OCI-LY7 (cell line): ENCODE data around the gene SSNA1. TPM values are rescaled to one million over a fixed set of nuclear protein-coding genes. Genes with fewer than 3 reads are reported as not detected.

Experiments
- BruUV-seq: library from RNA; stranded (reverse); fragments of 400-500 nt; replicated peaks from 2 replicates; lab custom pipeline; 2021; lab: Mats Ljungman, UMichigan
- CTCF ChIA-PET: fragments of 300-600 bp; sonication (Branson Sonifier 250); formaldehyde crosslinking; loops from one replicate; lab custom pipeline; 2022; ENCODE audit warnings: antibody characterized with exemption; ENCODE audit not compliant: unreplicated experiment; lab: Charles Lee
- POLR2A ChIA-PET: fragments of 300-600 bp; sonication (Branson Sonifier 250); formaldehyde crosslinking; loops from one replicate; lab custom pipeline; 2022; ENCODE audit warnings: antibody characterized with exemption; lab: Charles Lee
- DNase-seq: peaks from one replicate; pipeline ENCODE4 v3.0.0-alpha.2; 2015; ENCODE audit warnings: low spot score
- H2AFZ ChIP-seq: fragments of 200-600 bp; sonication (generic), shearing (Covaris generic); 2 replicates; pipeline ENCODE4 v1.6.1; 2014; ENCODE audit warnings: mild to moderate bottlenecking, antibody characterized with exemption, low read length, moderate library complexity
- H3K27ac ChIP-seq: fragments of 200-600 bp; sonication (generic); 2 replicates; pipeline ENCODE4 v1.5.1; 2014; ENCODE audit warnings: mixed run types, low read depth, mild to moderate bottlenecking, moderate library complexity, low read length, inconsistent platforms; ENCODE audit not compliant: poor library complexity, severe bottlenecking
- H3K36me3 ChIP-seq: fragments of 200-600 bp; sonication (generic); 2 replicates; pipeline ENCODE4 v1.6.1; 2014; ENCODE audit warnings: mild to moderate bottlenecking, antibody characterized with exemption, low read length, moderate library complexity, mixed read lengths; ENCODE audit not compliant: insufficient read depth
- H3K4me1 ChIP-seq: fragments of 200-600 bp; sonication (generic); 2 replicates; pipeline ENCODE4 v1.5.1; 2014; ENCODE audit warnings: mild to moderate bottlenecking, low read length; ENCODE audit not compliant: insufficient read depth, poor library complexity, severe bottlenecking
- H3K4me2 ChIP-seq: fragments of 200-600 bp; sonication (generic); 2 replicates; pipeline ENCODE4 v1.6.1; 2014; ENCODE audit warnings: mild to moderate bottlenecking, low read length
- H3K4me3 ChIP-seq: fragments of 200-600 bp; sonication (generic); 2 replicates; pipeline ENCODE4 v1.5.1; 2014; ENCODE audit warnings: mild to moderate bottlenecking, low read depth, low read length; ENCODE audit not compliant: poor library complexity, severe bottlenecking
- H3K79me2 ChIP-seq: fragments of 200-600 bp; sonication (generic); 2 replicates; pipeline ENCODE4 v1.6.1; 2016; ENCODE audit warnings: low read depth, mild to moderate bottlenecking, low read length, moderate library complexity, mixed read lengths; ENCODE audit not compliant: insufficient read depth
- H3K9me2 ChIP-seq: fragments of 200-600 bp; sonication (generic); 2 replicates; pipeline ENCODE4 v1.6.1; 2016; ENCODE audit warnings: mild to moderate bottlenecking, low read length, mixed read lengths; ENCODE audit not compliant: insufficient read depth
- H3K9me3 ChIP-seq: fragments of 200-600 bp; sonication (generic); 2 replicates; pipeline ENCODE4 v1.6.1; 2014; ENCODE audit warnings: mild to moderate bottlenecking, mixed run types, low read length, mixed read lengths
- H4K20me1 ChIP-seq: fragments of 200-600 bp; sonication (generic); 2 replicates; pipeline ENCODE4 v1.6.1; 2014; ENCODE audit warnings: mild to moderate bottlenecking, antibody characterized with exemption, low read length, moderate library complexity, mixed read lengths; ENCODE audit not compliant: insufficient read depth
- EZH2phosphoT487 ChIP-seq: fragments of 200-600 bp; sonication (generic); IDR thresholded peaks from 2 replicates; pipeline ENCODE4 v1.6.1; 2018; ENCODE audit warnings: low read depth, borderline replicate concordance, mild to moderate bottlenecking, mixed run types, antibody characterized with exemption, low read length, moderate library complexity, mixed read lengths
- intact Hi-C: fragments of 100-400 bp; cut with micrococcal nuclease; formaldehyde crosslinking; loops from one replicate; pipeline ENCODE4 v1.10.0; 2022; ENCODE audit not compliant: unreplicated experiment
- total RNA-seq, 2 experiments: library from RNA; depleted of rRNA in 1 of 2; stranded (reverse); fragments of >200 nt in 1 of 2; shearing (Covaris generic) in 1 of 2; gene quantifications; 2 replicates each; pipeline ENCODE4 v1.2.3, GENCODE V29; 2014 to 2022
- TF ChIP-seq, protein P1 (sequence below): fragments of 200-600 bp; sonication (generic); conservative IDR thresholded peaks from 2 replicates; pipeline ENCODE4 v1.5.1; 2014; ENCODE audit warnings: mild to moderate bottlenecking, antibody characterized with exemption, low read length, moderate library complexity, mixed read lengths

The SSNA1 gene
- total RNA-seq, 2 experiments from 2014 or later = 71.0 to 111 TPM

DNA sequence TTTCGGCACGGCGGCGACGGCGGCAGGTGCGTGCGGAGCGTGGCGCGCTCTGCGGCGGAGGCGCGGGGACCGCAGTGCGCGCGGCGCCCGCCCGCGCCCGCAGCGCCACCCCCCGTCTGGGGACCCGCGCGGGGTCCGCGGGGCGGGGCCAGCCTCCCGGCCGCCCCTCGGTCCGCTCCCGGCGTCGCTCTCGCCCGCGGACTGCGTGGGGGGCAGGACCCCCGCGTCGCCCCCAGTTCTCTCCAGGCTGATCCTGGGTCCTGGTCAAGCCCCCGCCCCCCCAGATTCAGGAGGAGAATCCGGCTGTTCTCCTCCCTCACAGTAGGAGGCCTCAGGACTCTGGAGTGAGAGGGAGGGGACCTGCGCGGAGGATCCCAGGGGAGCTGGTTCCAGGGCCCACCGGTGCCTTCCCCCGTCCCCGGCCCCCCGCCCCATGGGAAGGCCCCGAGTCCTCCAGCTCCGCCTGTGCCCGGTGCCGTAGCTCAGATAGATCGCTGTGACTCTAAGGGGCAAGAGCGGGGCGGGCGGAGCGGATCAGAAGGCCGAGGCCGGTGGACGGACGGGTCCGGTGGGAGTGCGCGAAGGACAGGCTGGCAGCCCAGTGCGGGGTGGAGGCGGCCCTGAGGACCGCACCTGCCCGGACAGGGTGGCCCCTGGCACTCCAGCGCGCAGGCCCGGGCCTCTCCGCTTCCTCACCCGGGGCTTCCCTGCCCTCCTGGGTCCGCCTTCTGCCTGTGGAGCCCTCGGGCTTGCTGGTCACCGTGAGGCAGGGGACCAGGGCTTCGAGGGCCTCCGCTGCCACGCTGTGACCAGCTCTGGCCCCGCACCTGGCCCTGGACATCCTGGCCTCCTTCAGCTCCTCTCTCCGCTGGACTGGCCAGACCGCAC lies 34.0 kb downstream of the SSNA1 start, which contains the start of gene RNF208:
TSS of gene RNF208 (minus strand) at position 51 of the 888 bp plus-strand sequence. CDS start 1,028 bp downstream, outside the sequence.
- Histone ChIP-seq H3K27ac (peak within 1 kb of the TSS; percentile 27), H3K4me2 (peak within 1 kb of the TSS; percentile 98), H3K4me3 (peak within 1 kb of the TSS; percentile 91), H3K9me3 (no peaks in the 10 kb centered on the region), H2AFZ (no peak within 1 kb of the TSS), H3K4me1 (peaks cover 25% of the 10 kb centered on the region), H3K36me3 (peaks cover 16% of the 10 kb centered on the region; the same call in 1 of the 2 replicates), H4K20me1 (no peaks in the 10 kb centered on the region), H3K9me2 (no peaks in the 10 kb centered on the region), H3K79me2 (no peaks in the 10 kb centered on the region)
- DNase-seq = no peak
- POLR2A ChIA-PET = interaction anchor here (0.6 to 1.6 kb wide), 6 partner anchors 15 to 287 kb away, joined by 3 to 5 read pairs (median 4); partner anchors contain the start of gene TUBB4B
- BruUV-seq = no TSS peak
- intact Hi-C loops = loop anchor here (1.0 to 2.0 kb wide), 5 partner anchors 22 to 176 kb away; partner anchors contain the start of genes ANAPC2, NPDC1, SSNA1 and TPRN
- CTCF ChIA-PET = no interaction called here
- TF ChIP-seq, protein P1, sequence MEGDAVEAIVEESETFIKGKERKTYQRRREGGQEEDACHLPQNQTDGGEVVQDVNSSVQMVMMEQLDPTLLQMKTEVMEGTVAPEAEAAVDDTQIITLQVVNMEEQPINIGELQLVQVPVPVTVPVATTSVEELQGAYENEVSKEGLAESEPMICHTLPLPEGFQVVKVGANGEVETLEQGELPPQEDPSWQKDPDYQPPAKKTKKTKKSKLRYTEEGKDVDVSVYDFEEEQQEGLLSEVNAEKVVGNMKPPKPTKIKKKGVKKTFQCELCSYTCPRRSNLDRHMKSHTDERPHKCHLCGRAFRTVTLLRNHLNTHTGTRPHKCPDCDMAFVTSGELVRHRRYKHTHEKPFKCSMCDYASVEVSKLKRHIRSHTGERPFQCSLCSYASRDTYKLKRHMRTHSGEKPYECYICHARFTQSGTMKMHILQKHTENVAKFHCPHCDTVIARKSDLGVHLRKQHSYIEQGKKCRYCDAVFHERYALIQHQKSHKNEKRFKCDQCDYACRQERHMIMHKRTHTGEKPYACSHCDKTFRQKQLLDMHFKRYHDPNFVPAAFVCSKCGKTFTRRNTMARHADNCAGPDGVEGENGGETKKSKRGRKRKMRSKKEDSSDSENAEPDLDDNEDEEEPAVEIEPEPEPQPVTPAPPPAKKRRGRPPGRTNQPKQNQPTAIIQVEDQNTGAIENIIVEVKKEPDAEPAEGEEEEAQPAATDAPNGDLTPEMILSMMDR = no peak
- no peak for TF ChIP-seq EZH2phosphoT487

DNA sequence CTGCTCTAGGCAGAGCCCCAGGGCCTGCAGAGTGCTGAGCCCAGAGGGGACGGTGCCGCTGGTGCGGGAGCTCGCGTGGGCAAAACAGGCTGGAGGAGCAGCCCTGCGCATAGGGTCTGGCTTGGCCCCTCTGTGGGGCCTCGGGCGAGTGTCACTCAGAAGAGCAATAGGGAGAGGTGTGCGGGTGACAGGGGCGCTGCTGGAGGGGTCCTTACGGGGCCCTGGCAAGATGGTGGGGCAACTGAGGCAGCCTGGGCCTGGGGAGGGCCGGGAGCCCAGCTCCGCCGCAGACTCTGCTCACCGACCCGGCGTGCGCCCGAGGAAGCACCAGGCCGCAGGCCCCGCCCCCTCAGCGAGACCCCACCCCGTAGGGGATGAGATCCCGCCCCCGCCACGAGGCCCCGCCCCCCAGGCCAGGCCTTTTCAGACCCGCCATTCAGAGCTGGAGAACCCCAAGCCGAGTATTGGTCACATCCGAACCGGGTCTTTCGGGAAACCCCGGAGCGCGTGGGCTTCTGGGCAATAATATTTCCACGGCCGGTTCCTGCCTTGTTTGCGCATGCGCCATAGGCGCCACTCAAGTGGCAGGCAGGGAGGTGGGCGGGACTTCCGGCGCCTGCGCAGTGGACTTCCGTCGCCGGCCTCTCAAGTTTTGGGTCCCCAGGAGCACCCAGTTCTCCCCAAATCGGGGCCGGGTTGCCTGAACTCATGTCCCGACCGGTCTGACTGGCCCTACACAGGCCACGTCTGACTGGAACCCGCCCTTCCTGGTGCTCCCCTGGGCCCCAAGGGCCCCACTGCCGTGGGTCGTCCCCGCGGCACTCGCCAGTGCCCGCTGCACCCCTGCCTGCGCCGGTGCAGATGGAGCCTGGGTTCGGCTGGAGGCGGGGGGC lies 34.8 kb downstream of the SSNA1 start:
- Histone ChIP-seq H3K4me1 (peaks cover 26% of the 10 kb centered on the region), H3K79me2 (no peaks in the 10 kb centered on the region), H3K36me3 (peaks cover 8% of the 10 kb centered on the region; the same call in 1 of the 2 replicates), H3K4me2 (peak overlapping the region; percentile 98), H4K20me1 (no peaks in the 10 kb centered on the region), H3K27ac (peak overlapping the region; percentile 65), H3K9me2 (no peaks in the 10 kb centered on the region), H3K4me3 (peak overlapping the region; percentile 91), H3K9me3 (no peaks in the 10 kb centered on the region), H2AFZ (peak overlapping the region; percentile 53)
- DNase-seq = peak; percentile 100
- intact Hi-C loops = loop anchor here (1.0 to 2.0 kb wide), 5 partner anchors 23 to 177 kb away; partner anchors contain the start of genes ANAPC2, NPDC1, SSNA1 and TPRN
- TF ChIP-seq, protein P1 = no peak
- no peak for TF ChIP-seq EZH2phosphoT487
- no TSS peak for BruUV-seq
- ChIA-PET CTCF (interaction anchor here (0.6 kb wide), 2 partner anchors 28 to 447 kb away, joined by 5 to 7 read pairs; no protein-coding TSS in a partner anchor), POLR2A (interaction anchor here (0.6 to 1.6 kb wide), 9 partner anchors 16 to 220 kb away, joined by 3 to 5 read pairs (median 3); partner anchors contain the start of genes SSNA1 and TUBB4B)
